Measurements from ENCODE around the gene PPP3R1. TPM values are rescaled to one million over a fixed set of nuclear protein-coding genes. Genes with fewer than 3 reads are reported as not detected.
A peak's percentile ranks its signal among the peaks of the same experiment; 100 is the strongest.

PPP3R1 gene
- total and polyA plus RNA-seq, 9 of the 15 experiments (the other 6 are each of a cell fraction or from before 2014, with no cell fraction given), result 3.7 to 70.0 (median 24.8) TPM

- ChIA-PET CTCF (ENCODE audit: low intra/inter-chr PET ratio) (interaction anchor here (0.6 to 2.6 kb wide), 2 partner anchors 106 to 170 kb away, joined by 3 to 23 read pairs; no protein-coding TSS in a partner anchor), POLR2A (interaction anchor here (0.6 to 1.1 kb wide), 3 partner anchors 10 to 272 kb away, joined by 3 read pairs; no protein-coding TSS in a partner anchor)
- peak; percentile 45 to 68 (median 52) for DNase-seq (ENCODE audit: extremely low read depth in 1 of 4, low spot score in 3 of 4)
- Histone ChIP-seq H4K20me1 (replicated peaks; ENCODE audit: control insufficient read depth, insufficient read depth, low read length) (no peaks in the 10 kb centered on the region), H3K9me3 (replicated peaks; ENCODE audit: control insufficient read depth, insufficient read depth, low read depth, low read length) (no peaks in the 10 kb centered on the region), H3K27ac (ENCODE audit: extremely low read depth, low read depth, low read length) (no peak overlapping the region), H3K27me3 (ENCODE audit: control insufficient read depth in 2 of 2, insufficient read depth in 2 of 2, low read length in 2 of 2) (no peaks in the 10 kb centered on the region), H3K4me1 (replicated peaks in 1 of 2; ENCODE audit: control insufficient read depth in 2 of 2, insufficient read depth in 2 of 2, low read length in 2 of 2) (peaks cover 14 to 28% of the 10 kb centered on the region in 2 experiments), H3K79me2 (ENCODE audit: control insufficient read depth, insufficient read depth, low read length) (no peaks in the 10 kb centered on the region), H3K9me1 (ENCODE audit: control insufficient read depth, insufficient read depth, low read length) (no peaks in the 10 kb centered on the region), H3K9ac (ENCODE audit: insufficient read depth in 1 of 2, low read depth in 2 of 2, low read length in 2 of 2) (no peak overlapping the region), H3K4me2 (ENCODE audit: insufficient read depth, low read length) (no peak overlapping the region), H2AFZ (ENCODE audit: low read depth, low read length) (no peak overlapping the region), H3K36me3 (ENCODE audit: control insufficient read depth, insufficient read depth, low read length) (no peaks in the 10 kb centered on the region), H3K4me3 (no peak overlapping the region)
- no TSS peak for BruUV-seq (replicated peaks)
- FAIRE-seq, result peak; percentile 86
- in situ Hi-C loops (cut with MboI) (no loop called here), intact Hi-C loops (cut with micrococcal nuclease) (loop anchor here (1.0 to 5.0 kb wide), 3 partner anchors 67 to 170 kb away; no protein-coding TSS in a partner anchor)
- peak; percentile 77 for ATAC-seq
- 4% methylated on average over 3 of the region's 3 CpGs for WGBS (ENCODE audit: insufficient coverage, low coverage, missing lambda C conversion rate)
- TF ChIP-seq KLF1 (tag; IDR thresholded peaks at IDR 0.05) (no peak), CEBPB (tag; IDR thresholded peaks at IDR 0.05) (peak; percentile 43; the same call in 1 of the 2 replicates), NFIC (IDR thresholded peaks at IDR 0.05) (no peak), E2F8 (IDR thresholded peaks at IDR 0.05; ENCODE audit: low read depth, partially characterized antibody) (no peak), HDAC3 (IDR thresholded peaks at IDR 0.05; ENCODE audit: borderline replicate concordance, partially characterized antibody) (no peak), ARID2 (IDR thresholded peaks at IDR 0.05) (peak; percentile 81; the same call in 1 of the 2 replicates), HDAC6 (IDR thresholded peaks at IDR 0.05; ENCODE audit: low read depth, low read length) (no peak), MED1 (CRISPR knock-in tag; IDR thresholded peaks at IDR 0.05; ENCODE audit: borderline replicate concordance) (no peak), FOXM1 (IDR thresholded peaks at IDR 0.05; ENCODE audit: low read depth) (no peak), FOXM1 (CRISPR knock-in tag; IDR thresholded peaks at IDR 0.05; ENCODE audit: low read depth) (no peak), TAF9B (IDR thresholded peaks at IDR 0.05; ENCODE audit: partially characterized antibody) (no peak), COPS2 (conservative IDR thresholded peaks at IDR 0.05) (no peak), ZNF324 (CRISPR knock-in tag; IDR thresholded peaks at IDR 0.05) (no peak), CTCF (IDR thresholded peaks at IDR 0.05 in 2 of 3, conservative IDR thresholded peaks at IDR 0.05 in 1 of 3; ENCODE audit: insufficient read depth in 2 of 3, low read depth in 1 of 3, low read length in 3 of 3) (peak; percentile 79 to 94 (median 86)), GABPB1 (CRISPR knock-in tag; IDR thresholded peaks at IDR 0.05) (no peak), TEAD4 (IDR thresholded peaks at IDR 0.05; ENCODE audit: low read length) (no peak), TEAD4 (CRISPR knock-in tag; IDR thresholded peaks at IDR 0.05; ENCODE audit: borderline replicate concordance) (no peak), ZNF79 (CRISPR knock-in tag; IDR thresholded peaks at IDR 0.05; ENCODE audit: low read depth) (no peak)
Measured at GRCh38 chr2:68292108-68292710, 39.9 kb upstream of the PPP3R1 start.

All from K562 (cell line).